Nephron progenitor cell (in vitro differentiated cells): ENCODE results near the gene EEF1E1.
A peak's percentile ranks its signal among the peaks of the same experiment; 100 is the strongest.

Experiments
- DNase-seq: peaks from one replicate; pipeline ENCODE4 v3.0.0; 2021
- H3K27ac Mint-ChIP-seq: 2 replicates; pipeline ENCODE4 v1.8.0; 2021; ENCODE audit warnings: mild to moderate bottlenecking, moderate library complexity, mixed read lengths
- H3K27me3 Mint-ChIP-seq: 2 replicates; pipeline ENCODE4 v1.8.0; 2021; ENCODE audit warnings: mild to moderate bottlenecking, low read depth, mixed read lengths; ENCODE audit not compliant: poor library complexity
- H3K36me3 Mint-ChIP-seq: 2 replicates; pipeline ENCODE4 v1.8.0; 2021; ENCODE audit warnings: low read depth, mixed read lengths
- H3K4me1 Mint-ChIP-seq: 2 replicates; pipeline ENCODE4 v1.8.0; 2021; ENCODE audit warnings: mixed read lengths
- H3K4me3 Mint-ChIP-seq: 2 replicates; pipeline ENCODE4 v1.8.0; 2021; ENCODE audit warnings: mild to moderate bottlenecking, moderate library complexity, mixed read lengths
- H3K9me3 Mint-ChIP-seq: 2 replicates; pipeline ENCODE4 v1.8.0; 2021; ENCODE audit warnings: mild to moderate bottlenecking, moderate library complexity, mixed read lengths
- TF ChIP-seq, protein P1 (sequence below): fragments of 200-600 bp; sonication (generic); IDR thresholded peaks from 2 replicates; pipeline ENCODE4 v1.5.0; 2021; ENCODE audit warnings: antibody characterized with exemption

Gene EEF1E1

DNA sequence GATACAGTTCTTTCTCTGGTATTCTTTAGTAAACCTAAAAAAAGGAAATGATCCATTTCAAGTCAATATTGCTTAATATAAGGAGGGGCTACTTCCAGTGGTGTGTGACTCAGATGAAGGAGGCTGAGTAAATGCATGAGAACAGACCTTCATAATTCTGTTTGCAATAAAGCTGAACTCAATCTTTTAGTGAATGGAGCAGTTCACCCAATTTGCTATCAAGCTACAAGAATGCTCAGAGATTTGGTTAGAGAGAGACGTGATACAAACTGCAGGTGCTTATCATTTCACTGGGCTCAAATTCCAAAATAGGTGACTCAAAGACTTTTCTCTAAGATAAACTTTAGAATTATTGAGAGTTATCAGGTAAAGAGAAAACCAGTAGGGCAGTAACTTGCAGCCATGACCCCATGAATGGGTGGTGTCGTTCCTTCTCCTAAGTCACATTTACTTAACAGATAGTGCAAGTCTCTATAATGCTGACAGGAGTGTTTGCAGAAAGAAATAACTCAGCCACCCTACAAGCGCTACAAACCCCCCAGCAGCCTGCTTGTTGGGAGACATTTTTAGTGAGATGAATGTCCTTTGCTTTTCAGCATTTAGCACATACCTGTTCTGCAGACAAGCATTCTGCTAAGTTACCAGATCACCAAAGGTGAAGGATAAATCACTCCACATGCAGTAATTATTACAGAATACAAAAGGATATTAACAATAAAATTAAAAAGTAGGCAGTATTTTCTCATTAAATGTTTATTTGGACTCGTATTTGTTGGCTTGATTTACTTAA is 21.8 kb downstream of the EEF1E1 start:
- DNase-seq: no peak
- peaks cover 15% of the 10 kb centered on the region for H3K4me1 Mint-ChIP-seq
- no peak overlapping the region for H3K4me3 Mint-ChIP-seq
- no peak overlapping the region for H3K27ac Mint-ChIP-seq
- H3K36me3 Mint-ChIP-seq: peaks cover 56% of the 10 kb centered on the region
- TF ChIP-seq, protein P1, sequence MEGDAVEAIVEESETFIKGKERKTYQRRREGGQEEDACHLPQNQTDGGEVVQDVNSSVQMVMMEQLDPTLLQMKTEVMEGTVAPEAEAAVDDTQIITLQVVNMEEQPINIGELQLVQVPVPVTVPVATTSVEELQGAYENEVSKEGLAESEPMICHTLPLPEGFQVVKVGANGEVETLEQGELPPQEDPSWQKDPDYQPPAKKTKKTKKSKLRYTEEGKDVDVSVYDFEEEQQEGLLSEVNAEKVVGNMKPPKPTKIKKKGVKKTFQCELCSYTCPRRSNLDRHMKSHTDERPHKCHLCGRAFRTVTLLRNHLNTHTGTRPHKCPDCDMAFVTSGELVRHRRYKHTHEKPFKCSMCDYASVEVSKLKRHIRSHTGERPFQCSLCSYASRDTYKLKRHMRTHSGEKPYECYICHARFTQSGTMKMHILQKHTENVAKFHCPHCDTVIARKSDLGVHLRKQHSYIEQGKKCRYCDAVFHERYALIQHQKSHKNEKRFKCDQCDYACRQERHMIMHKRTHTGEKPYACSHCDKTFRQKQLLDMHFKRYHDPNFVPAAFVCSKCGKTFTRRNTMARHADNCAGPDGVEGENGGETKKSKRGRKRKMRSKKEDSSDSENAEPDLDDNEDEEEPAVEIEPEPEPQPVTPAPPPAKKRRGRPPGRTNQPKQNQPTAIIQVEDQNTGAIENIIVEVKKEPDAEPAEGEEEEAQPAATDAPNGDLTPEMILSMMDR: no peak
- H3K9me3 Mint-ChIP-seq: peaks cover 10% of the 10 kb centered on the region
- no peaks in the 10 kb centered on the region for H3K27me3 Mint-ChIP-seq

DNA sequence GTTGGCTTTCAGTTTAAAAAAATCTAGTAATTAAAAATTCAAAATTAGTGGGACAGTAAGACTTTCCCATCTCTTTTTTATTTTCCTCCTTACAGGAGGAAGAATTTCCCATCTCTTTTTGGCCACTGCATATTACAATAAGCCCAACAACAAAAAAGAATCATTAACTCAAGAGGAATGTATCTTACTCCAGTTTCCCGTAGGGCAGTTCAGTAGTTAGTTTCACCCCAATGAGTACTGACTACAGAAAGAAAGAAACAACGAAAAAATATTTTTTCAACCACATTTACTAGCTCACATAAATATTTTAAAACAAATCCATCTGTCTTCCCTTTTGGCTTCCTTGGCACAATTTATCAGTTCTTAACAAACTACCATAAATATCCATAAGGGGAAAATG is 23.2 kb downstream of the EEF1E1 start:
- peaks cover 15% of the 10 kb centered on the region for H3K4me1 Mint-ChIP-seq
- peaks cover 65% of the 10 kb centered on the region for H3K36me3 Mint-ChIP-seq
- no peak overlapping the region for H3K27ac Mint-ChIP-seq
- TF ChIP-seq, protein P1: no peak
- H3K9me3 Mint-ChIP-seq: peaks cover 10% of the 10 kb centered on the region
- no peak overlapping the region for H3K4me3 Mint-ChIP-seq
- DNase-seq: no peak
- H3K27me3 Mint-ChIP-seq: no peaks in the 10 kb centered on the region

DNA sequence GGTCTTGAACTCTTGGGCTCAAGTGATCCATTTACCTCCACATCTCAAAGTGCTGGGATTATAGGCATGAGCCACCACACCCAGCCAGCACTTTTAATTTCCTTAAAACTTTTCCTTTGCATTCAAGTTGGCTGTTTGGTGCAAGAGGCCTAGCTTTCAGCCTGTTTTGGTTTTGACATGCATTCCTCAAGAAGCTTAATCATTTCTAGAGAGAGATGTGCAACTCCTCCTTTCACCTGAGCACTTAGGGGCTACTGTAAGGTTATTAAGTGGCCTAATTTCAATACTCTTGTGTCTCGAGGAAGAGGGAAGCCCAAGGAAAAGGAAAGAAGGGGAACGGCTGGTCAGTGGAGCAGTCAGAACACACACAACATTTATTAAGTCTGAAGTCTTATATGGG is 24.4 kb downstream of the EEF1E1 start:
- Mint-ChIP-seq H3K27ac (no peak overlapping the region), H3K9me3 (peaks cover 10% of the 10 kb centered on the region), H3K4me3 (no peak overlapping the region), H3K4me1 (peaks cover 15% of the 10 kb centered on the region), H3K27me3 (no peaks in the 10 kb centered on the region), H3K36me3 (peaks cover 64% of the 10 kb centered on the region)
- TF ChIP-seq, protein P1: no peak
- no peak for DNase-seq

DNA sequence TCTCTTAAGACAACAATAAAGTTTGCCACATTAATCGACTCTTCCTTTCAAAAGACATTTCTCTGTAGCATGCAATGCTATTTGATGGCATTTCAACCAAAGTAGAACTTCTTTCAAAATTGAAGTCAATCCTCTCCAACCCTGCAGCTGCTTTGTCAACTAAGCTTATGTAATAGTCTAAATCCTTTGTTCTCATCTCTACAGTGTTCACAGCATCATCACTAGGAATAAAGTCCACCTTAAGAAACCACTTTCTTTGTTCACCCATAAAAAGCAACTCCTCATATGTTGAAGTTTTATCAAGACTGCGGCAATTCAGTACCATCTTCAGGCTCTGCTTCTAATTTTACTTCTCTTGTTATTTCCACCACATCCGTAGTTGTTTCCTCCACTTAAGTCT is 26.6 kb downstream of the EEF1E1 start:
- Mint-ChIP-seq H3K27me3 (no peaks in the 10 kb centered on the region), H3K9me3 (peaks cover 10% of the 10 kb centered on the region), H3K36me3 (peaks cover 61% of the 10 kb centered on the region), H3K27ac (no peak overlapping the region), H3K4me3 (no peak overlapping the region), H3K4me1 (peaks cover 15% of the 10 kb centered on the region)
- no peak for DNase-seq
- TF ChIP-seq, protein P1: no peak

DNA sequence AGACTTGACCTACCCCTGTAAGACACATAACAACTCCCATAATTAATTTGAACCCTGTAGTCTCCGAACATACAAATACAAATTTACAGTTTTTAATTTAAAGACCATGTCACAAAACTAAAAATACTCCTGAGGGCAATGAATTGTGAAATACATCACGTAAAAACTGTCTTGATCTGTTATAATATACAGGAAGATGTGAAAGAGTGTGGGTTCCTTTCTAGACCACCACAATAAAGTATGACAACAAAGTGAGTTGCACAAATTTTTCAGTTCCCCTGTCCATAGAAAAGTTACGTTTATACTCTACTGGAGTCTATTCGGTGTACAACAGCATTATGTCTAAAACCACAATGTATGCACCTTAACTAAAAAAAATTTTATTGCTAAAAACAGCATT is 27.2 kb downstream of the EEF1E1 start:
- Mint-ChIP-seq H3K27ac (no peak overlapping the region), H3K9me3 (peaks cover 10% of the 10 kb centered on the region), H3K4me3 (no peak overlapping the region), H3K4me1 (peaks cover 15% of the 10 kb centered on the region), H3K36me3 (peaks cover 56% of the 10 kb centered on the region), H3K27me3 (no peaks in the 10 kb centered on the region)
- TF ChIP-seq, protein P1: no peak
- DNase-seq: no peak

DNA sequence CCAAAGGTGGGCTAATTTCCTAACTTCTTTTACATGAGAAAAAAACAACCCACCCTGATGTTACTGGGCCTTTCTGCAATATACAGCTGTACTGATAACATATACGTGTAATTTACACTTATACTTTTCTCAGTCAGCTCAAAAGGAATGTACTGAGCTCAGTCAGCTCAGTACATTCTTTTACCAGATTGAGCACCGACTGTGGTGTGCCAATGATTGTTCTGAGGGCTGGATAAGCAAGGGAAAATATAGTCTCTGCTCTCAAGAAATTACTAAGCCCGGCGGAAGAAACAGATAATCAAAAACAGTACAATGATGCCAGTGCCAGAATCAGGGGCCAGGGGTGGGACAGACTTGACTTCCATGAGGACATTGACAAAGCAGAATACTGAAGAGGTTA is 28.1 kb downstream of the EEF1E1 start:
- Mint-ChIP-seq H3K4me1 (peaks cover 20% of the 10 kb centered on the region), H3K9me3 (peaks cover 10% of the 10 kb centered on the region), H3K36me3 (peaks cover 46% of the 10 kb centered on the region), H3K27me3 (no peaks in the 10 kb centered on the region), H3K27ac (peak overlapping the region; percentile 15), H3K4me3 (no peak overlapping the region)
- TF ChIP-seq, protein P1: no peak
- DNase-seq: no peak
